GM18951 (cell line): ENCODE data around the gene PGAM2.
A peak's percentile ranks its signal among the peaks of the same experiment; 100 is the strongest.

Source experiments
- POLR2A ChIP-seq: IDR thresholded peaks from 4 replicates; pipeline ENCODE4 v1.6.1; 2011; ENCODE audit warnings: mild to moderate bottlenecking; ENCODE audit not compliant: insufficient read length, insufficient read depth; ENCODE audit errors: extremely low read depth
- in situ Hi-C: fragments of 300-500 bp; cut with MboI; formaldehyde crosslinking; loops from one replicate; pipeline ENCODE4 v1.12.0; 2022; ENCODE audit warnings: low sequenced_read_pairs, mixed read lengths, inconsistent platforms; ENCODE audit not compliant: unreplicated experiment

Gene PGAM2

DNA sequence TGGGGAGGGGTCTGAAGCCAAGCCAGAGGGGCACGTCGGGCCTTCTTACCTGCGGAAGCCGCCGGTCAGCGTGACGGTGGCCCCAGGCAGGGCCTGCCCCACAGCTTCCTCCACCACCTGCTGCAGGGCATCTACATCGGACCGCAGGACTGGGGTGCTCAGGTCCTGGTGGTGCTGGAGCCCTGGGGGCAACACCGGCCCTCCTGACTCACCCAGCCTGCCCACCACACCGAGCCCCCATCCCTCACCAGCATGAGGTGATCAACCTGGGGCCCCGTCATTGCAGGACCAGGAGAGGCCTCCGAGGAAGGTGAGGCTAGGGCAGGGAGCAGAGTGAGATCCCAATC lies 9.0 kb upstream of the PGAM2 start:
- TF ChIP-seq POLR2A = no peak
- in situ Hi-C loops = no loop called here

DNA sequence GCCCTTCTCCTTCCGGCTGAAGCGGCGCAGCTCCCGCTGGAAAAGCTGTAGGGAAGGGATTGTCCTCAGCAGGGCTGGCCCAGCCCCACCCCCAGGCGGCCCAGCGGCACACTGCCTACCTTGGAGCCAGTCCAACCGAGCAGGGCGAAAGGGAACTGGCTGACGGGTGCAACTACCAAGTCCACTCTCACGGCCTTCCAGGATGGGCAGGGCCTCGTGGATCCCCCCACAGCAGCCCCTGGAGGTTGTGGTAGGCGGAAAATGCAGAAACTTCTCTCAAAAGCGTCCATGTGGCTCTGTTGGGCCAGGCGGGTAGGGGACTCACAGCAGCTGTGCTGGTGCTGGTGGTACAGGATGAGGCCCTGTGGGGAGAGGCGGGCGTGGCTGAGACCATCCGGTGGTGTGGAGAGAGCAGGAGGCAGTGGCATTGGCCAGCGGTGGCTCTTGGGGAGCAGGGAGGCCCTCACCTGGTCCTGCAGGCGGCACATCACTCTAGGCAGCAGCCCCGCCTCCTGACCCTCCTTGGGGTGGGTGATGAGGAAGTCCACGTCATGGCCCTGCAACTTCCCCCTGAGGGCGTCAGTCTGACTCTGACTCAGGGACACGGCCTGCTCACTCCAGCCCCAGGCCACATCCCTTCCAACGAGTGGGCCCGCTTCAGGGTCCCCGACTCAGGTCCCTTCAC lies 8.4 kb upstream of the PGAM2 start:
- in situ Hi-C loops = no loop called here

GRCh38 chr7:44072364-44073231 lies 7.2 kb upstream of the PGAM2 start:
- in situ Hi-C loops = no loop called here
- TF ChIP-seq POLR2A = no peak

More for the DNA sequence above, 8.4 kb upstream of the PGAM2 start:
- peak; percentile 39 for TF ChIP-seq POLR2A

DNA sequence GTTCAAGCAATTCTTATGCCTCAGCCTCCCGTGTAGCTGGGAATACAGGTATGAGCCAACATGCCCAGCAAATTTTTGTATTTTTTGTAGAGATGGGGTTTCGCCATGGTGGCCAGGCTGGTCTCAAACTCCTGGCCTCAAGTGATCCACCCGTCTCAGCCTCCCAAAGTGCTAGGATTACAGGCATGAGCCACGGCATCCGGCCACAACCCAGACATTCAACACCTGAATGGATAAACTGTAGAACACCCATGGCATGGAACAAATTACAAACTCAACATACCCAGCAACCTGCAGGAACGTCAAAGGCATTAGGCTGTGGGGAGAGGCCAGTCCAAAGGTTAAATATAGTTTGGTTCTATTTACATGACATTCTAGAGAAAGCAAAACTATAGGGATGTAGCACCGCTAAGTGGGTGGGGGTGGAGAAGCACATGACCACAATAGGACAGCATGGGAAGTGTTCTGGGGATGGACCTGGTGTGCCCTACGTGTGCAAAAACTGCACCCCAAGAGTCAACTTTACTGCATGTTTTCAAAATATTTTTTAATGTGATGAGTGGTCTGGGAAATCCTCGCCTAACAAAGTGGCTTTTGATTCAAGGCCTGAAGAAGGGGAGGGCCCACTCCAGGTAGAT lies 6.5 kb upstream of the PGAM2 start:
- in situ Hi-C loops = no loop called here
- no peak for TF ChIP-seq POLR2A

DNA sequence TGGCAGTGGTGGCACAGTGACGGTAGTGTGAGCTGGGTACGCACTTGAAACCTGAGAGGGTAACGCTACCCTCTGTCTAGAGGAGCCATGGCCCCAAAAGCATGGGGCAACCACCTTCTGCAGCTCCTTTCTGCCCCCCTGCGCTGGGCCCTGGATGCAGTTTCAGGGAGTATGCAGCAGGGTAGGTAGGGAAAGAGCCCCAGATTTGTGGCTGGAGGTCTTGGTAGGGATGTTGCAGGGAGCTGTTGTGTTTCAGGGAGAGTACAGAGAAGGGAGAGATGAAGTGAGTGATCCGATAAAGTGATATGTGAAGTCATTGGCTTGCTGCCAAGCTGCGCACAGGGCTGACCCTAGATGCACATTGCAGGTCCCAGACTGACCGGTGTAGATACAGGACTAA lies 2.7 kb upstream of the PGAM2 start:
- in situ Hi-C loops = no loop called here
- no peak for TF ChIP-seq POLR2A

GRCh38 chr7:44067064-44067951 lies 1.9 kb upstream of the PGAM2 start:
- in situ Hi-C loops = no loop called here
- no peak for TF ChIP-seq POLR2A

DNA sequence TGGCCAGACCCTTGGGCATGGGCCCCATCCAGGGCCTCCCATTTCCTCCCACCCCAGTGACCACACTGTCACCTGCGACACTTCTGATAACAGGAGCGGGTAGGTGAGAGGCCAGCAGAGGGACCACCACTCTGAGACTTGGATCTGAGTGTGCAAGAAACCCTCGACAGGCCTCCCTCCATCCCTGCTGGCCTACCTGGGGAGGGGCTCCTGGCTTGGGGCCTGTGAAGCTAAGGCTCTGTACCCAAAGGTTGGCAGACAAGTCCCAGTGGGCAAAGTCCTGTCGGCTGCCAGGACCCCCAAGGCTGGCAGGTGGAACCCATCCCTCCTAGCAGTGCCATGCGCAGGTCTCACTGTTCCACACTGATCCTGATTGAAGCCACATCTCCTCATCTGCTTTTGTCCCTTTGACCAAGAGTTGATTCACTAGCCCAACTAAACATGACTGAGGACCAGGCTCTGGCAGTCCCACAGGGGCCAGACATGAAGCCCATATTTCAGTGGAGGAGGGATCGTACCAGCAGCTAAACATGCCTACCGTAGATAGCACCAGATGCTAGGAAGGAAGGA lies 1.2 kb upstream of the PGAM2 start:
- no peak for TF ChIP-seq POLR2A
- in situ Hi-C loops = no loop called here

- TF ChIP-seq POLR2A = no peak
- in situ Hi-C loops = no loop called here
Measured at GRCh38 chr7:44066111-44066460, 719 bp upstream of the PGAM2 start.

GRCh38 chr7:44064791-44065430 lies 456 bp downstream of the PGAM2 start:
- peak; percentile 38 for TF ChIP-seq POLR2A
- in situ Hi-C loops = no loop called here

GRCh38 chr7:44063894-44064651 lies 1.3 kb downstream of the PGAM2 start:
- peak; percentile 14 for TF ChIP-seq POLR2A
- in situ Hi-C loops = no loop called here

GRCh38 chr7:44063547-44063893 lies 1.8 kb downstream of the PGAM2 start:
- no peak for TF ChIP-seq POLR2A
- in situ Hi-C loops = no loop called here

GRCh38 chr7:44062903-44063295 lies 2.5 kb downstream of the PGAM2 start:
- no peak for TF ChIP-seq POLR2A
- in situ Hi-C loops = no loop called here
